HTR-8/SVneo (cell line): ENCODE results near the gene TBL1X.

Experiments used
- DNase-seq: peaks from one replicate; pipeline ENCODE4 v3.0.0; 2011; ENCODE audit warnings: low spot score, mixed read lengths; ENCODE audit not compliant: insufficient read length
- FAIRE-seq: peaks from 2 replicates; lab custom pipeline; 2011; peaks lifted over from hg19 to GRCh38; lab: Jason Lieb, UNC

TBL1X gene

DNA sequence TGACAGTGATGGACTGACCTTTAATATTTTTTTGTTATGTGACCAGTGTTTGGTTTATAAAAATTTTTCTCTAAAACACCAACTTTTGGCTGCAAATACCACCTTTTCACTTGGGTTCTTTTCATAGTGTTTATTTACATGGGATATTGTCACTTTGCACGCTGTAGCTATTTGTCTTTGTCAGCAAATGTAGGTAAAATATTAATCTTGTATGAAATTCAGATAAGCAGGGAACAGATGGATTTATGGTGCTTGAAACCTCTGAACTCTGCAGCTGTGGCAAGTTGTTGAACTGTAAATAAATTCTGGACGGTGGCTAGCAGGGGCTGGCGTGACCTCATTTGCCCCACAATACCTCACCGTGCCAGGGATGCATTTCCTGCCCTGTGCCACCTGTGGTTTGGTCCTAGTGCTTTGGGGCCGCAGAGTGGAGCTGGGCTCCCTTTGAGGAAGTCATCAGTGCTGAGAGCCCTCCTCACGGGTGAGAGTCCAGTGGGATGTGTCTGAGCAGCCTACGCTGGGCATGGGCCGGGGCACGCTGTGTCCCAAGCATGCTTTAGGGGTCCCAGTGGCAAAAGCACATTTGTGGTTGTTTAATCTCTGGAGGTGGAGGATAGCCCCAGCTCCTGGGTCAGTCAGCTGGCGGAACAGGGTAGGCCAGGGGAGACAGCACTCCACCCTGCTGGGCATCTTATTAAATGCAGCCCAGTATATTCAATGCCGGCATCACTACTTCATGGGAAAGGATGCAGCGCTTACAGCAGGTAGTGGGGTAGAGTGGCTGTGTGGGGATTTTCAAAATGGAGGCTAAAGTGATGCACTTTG is 108.6 kb downstream of the TBL1X start:
- DNase-seq (no peak), FAIRE-seq (no peak)

DNA sequence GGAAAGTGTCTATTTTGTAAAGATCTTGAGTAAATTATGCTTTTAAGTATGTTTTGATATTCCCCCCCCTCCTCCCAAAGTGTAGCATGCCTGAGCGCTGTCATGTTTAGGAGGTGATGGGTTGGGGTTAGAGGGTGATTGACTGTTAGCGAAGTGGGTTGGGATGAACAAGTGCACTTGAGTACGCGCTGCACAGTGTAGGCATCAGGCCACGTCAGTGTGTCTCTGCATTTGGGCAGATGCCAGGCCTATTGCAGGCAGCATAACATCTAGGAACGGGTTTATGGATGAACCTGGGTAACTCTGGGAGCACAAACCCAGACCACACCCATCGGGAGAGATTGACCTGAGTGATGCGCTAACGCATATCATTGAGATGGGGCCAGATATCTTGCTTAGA is 111.2 kb downstream of the TBL1X start:
- DNase-seq (no peak), FAIRE-seq (no peak)

DNA sequence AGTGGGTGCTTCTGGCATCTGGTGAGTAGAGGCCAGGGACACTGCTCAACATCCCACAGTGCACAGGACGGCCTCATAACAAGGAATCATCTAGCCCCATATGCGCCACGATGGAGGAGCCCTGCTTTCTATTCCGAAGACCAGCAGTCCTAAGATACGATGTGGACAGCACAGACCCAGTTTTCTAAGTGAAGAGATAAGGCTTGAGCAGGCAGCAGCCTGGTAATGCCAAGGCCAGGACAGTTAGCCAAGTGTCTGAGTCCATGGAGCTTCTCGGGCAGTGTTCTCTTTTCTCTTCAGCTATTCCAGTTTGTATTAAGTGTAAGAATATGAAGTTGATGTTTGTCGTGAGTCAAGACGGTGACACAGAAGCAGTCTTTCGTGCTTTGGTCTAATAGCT is 112.7 kb downstream of the TBL1X start:
- DNase-seq (no peak), FAIRE-seq (no peak)

DNA sequence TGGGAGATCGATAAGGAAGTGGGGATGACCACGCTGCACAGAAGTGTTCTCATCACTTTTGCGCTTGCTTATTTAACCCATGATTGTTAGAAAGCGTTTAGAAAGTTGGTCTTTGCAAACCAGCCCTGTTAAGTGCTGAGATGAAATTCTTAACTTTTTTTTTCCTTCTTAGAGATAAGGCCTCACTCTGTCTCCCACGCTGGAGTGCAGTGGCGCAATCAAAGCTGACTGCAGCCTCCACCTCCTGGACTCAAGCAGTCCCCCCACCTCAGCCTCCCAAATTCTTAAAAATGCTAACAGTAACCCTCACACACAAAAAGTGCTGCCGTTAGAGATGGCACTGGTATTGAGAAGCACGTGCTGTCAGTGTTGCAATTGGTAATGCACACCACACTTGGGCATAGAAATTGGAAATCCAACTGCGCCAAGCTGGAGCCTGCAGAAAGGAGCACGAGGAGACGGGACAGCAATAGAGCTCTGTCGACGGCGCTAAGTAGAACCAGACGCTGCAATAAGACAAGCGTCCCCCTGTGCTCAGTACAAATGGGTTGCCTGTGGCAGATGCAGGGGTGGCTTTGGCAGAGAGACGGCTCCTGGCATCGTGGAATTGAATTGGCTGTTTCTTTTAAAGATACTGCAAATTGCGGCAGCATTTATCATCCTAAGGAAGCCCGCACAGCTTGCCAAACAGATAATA is 113.4 kb downstream of the TBL1X start:
- no peak for DNase-seq
- no peak for FAIRE-seq

DNA sequence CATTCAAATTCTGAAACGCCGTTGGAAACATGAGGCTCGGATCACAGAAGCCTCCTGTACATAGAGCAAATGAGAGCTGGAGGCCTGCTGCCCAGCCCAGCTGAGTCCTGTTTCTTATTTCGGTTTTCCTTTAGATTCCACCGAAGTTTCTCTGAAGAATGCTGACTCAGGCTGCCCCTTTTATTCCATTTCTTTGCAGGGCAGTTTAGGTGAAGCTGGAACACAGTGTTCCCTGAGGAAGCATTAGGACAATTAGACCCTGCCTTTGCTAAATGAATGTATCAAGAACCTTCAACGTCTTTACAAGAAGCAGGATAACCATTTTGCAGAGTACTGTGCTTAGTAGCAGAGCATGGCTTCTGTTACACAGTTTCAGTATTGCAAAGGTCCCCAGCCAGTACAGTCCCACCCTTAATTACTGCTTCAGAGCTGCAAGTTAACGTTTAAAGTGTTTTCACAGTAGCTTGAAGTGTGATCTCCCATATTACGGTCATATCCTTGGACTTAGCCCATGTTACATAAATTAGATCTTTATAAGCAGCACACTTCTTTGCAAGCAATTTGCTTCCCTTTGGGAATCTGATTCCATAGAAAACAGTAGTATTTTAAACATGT is 117.0 kb downstream of the TBL1X start:
- DNase-seq: no peak
- no peak for FAIRE-seq

DNA sequence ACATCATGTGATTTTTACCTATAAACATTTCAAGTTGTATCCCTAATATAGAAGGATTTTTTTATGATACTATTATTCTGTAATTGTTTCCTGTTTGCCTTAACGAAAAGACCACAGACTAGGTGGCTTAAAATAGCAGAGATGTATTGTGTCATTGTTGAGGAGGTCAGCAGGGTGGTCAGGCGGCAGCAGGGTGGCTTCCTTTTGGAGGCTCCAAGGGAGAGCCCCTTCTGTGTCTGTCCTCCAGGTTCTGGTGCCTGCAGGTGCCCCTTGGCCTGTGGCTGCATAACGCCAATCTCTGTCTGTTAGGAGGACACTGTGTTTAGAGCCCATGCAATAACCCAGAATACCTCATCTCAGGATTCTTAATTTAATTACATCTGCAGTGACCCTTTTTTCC is 118.1 kb downstream of the TBL1X start:
- DNase-seq (no peak), FAIRE-seq (no peak)

DNA sequence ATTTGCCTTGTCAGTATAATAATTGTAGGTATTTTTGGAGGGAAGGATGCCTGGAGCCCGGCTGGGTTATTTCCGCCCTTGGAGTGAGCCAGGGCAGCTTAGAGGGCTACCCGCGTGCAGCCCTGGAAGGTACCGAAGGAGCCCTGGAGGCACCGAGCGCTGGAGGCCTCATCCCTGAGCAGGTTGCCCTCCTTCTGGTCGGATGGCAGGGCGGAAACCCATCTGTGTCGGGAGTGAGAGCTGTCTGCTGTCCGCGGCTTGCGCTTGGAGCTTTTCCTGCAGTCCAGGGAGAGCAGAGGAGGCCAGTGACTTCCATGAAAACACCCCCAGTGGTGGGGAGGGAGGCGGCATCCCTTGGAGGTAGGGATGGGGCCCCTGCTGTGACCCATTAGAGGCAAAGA is 122.1 kb downstream of the TBL1X start:
- no peak for FAIRE-seq
- DNase-seq: no peak

DNA sequence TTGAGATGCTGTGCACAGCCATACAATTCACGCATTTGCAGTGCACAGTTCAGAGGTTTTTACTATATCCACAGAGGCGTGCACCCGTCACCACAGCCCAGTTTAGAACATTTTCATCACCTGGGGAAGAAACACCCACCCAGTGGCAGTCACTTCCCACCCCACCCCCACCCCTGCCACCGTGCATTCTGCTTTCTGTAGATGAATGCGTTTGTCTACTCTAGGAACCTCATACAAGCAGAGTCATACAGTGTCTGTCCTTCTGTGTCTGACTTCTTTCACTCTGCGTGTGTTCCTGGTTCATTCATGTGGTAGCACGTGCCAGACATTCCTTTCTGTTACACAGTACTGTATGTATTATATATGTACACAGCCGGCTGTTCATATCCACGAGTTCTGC is 122.8 kb downstream of the TBL1X start:
- FAIRE-seq (no peak), DNase-seq (no peak)

DNA sequence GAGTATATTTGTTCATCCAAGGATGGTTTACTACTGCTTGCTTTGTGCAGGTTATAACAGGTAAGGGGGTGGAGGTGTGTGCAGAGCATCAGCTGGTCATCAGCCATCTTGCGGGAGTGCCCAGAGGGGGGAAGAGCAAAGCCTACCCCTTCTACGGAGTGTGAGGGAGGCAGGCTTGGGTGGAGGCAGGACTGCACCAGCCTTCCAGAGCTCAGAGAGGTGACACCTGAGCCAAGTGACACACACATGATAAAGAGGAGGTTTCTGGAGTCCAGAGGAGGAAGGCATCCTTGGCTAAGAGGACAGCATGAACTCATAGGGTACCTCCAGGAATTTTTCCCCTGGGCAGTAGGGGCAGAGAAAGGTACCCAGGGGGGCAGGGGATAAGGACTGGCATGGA is 126.6 kb downstream of the TBL1X start:
- DNase-seq (no peak), FAIRE-seq (no peak)

DNA sequence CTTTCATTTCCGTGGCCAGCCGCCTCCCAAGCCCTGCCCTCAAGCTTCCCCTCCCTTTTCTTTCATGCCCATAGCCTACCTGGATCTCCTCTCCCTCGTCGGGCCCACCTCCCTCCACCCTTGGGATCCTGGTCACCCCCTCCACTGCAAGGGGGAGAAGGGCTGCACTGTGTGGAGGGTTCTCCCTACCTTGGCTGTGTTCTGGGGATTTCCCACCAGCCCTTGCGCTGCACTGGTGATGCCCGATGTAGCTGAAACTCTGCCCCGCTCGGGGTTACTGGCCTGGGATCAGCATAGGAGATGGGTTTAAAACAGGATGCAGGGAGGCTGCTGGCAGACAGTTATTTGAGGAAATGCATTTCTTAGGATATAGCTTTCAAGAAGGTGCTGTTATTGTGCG is 128.9 kb downstream of the TBL1X start:
- no peak for DNase-seq
- no peak for FAIRE-seq

DNA sequence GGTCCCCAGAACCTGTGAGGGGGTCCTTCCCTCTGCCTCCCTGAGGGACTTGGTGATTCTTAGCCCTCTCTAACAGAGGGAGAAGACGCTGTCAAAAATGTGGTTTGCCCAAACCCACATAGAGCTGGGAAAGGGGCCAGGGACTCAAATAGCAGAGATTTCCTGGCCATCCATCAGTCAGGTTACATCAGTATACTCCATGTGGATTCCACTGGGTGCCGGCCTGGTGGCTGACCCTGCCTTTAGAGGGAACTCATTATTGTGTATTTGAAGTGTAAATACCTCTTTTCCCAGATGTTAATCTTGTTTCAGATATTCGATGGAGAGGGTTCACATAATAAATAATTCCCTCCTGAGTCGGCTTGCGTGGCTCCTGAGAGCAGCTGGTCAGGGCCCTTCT is 130.3 kb downstream of the TBL1X start:
- FAIRE-seq: no peak
- no peak for DNase-seq

DNA sequence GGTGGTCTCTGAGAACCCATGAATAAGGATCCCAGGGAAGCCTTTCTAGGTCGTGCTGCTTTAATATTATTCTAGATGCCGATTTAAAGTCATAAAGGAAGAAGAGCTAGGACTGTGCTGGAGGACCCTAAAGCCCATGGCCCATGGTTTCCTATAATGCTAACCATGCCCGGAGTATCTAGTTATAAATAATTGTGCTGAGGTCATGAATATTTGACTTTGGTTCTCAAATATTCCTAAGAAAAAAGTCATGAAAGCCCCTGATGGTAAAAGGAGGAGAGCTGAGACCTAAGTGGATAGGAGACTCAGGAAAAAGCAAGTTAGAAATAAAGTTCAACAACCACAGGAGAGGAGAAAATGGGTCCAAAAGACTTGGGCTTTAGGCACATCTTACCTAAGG is 132.0 kb downstream of the TBL1X start:
- FAIRE-seq (no peak), DNase-seq (no peak)

DNA sequence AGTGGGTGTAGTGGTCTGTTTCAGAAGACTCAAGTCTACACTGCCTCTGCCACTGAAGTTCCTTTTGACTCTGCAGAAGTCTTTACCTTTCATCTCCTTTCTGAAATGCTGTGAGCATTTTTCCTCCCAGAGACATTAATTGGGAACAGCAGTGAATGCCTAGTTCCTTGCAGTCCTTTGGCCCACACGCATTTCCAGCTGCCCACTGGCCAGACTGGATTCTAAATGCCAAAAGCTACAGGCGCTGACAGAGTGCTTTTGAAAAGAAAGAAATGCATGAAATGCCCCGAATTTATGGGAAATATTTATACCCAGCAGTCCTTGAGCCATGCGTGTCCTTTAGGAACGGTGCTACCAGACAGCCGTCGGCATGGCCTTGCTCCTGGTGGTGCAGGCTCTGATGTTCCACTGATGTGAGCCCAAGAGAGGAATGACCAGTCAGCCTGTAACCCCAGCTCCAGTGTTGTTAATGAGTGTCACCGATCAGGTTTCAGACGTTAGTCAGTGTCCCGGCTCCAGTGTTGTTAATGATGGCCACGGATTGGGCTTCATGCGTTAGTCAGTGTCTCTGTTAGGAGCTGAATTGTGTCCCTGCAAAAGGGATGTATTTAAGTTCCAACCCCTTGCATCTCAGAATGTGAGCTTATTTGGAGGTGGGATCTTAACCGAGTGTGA is 132.6 kb downstream of the TBL1X start:
- FAIRE-seq: no peak
- DNase-seq: no peak

DNA sequence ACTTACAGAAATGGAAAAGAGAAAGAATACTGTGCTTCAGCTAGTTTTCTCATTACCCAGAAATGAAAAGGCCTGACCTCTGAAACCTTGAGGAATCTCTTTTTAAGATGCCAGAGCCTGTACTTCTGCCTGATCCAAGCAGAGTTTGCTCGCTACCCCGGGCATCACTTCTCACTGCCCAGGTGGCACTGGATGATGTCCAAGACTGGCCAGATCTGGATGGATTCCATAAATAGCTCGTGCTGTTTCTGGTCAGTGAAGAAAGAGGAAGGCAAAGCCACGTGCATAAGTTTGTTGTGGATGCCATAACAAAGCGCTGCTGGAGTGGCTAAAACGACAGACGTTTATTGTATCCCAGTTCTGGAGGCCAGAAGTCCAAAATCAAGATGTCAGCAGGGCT is 133.5 kb downstream of the TBL1X start:
- DNase-seq: no peak
- no peak for FAIRE-seq

DNA sequence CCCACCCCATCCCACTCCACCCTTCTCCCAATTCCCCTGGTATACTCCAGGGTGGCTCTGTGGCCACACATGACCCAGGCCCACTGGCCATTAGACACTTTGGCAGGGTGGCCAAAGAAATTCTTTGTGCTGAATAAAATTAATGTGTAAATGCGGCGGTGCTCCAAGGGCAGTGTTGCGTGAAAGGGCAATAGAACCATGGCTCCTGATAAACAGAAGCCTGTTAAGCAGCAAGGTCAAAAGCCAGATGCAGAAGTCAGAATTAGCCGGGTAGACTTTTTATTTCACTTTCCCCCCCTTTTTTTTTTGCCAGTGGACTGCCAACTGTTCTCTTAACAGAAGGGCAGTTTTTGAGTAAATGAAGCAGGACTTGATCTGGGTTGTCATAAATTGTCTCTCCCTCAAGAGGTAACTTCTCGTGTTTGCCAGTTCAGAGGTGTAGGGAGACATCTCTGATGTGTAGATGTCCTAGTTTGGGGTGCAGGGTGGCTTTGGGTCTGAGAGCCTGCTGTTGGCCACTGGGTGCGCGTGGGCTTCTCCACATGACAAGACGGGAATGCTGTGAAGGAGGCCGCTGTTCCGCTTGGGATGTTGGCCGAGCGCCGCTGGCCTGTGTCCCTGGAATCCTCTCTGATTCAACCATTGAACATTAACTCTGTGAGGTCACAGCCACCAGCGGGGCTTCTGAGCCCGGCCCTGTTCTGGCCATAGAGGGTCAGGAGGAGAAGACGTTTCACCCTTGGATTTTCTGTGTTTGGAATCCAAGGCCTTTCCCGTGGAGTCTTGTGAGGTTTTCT is 139.5 kb downstream of the TBL1X start:
- no peak for FAIRE-seq
- no peak for DNase-seq

DNA sequence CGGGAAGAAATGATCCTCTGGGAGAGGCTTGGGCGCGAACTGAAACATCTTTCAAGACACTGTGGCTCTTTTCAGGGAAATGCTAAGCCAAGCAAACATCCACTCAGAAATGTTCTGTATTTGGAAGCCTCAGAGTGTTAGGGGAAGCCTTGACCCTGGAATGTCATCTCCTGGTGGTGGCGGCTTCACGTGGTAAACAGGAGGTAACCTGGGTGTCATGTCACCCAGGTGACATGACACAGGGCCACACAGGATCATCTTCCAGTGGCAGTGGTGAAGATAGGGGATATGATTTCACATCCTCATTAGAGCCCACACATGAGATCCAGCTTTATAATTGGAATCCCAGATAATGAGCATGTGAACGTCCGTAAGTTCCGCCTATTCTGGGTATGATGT is 140.0 kb downstream of the TBL1X start:
- DNase-seq (no peak), FAIRE-seq (no peak)

DNA sequence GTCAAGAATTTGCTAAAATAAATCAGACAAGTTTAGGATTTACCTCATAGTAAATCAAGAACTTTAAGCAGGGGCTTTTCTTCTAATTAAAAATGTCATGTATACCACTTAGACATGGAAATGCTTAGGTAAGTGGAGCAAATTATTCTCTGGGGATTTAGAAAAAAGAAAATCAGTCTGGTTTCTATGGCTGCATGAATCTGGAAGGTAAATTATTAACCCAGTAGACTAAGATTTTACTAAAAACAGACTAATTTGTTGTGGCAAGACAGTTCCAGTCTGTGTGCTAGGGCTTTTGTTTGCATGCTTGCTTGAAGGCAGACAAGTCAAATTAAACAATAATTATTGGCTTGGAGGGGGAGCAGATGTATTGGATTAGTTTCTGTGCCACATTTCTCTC is 140.6 kb downstream of the TBL1X start:
- no peak for FAIRE-seq
- DNase-seq: no peak

DNA sequence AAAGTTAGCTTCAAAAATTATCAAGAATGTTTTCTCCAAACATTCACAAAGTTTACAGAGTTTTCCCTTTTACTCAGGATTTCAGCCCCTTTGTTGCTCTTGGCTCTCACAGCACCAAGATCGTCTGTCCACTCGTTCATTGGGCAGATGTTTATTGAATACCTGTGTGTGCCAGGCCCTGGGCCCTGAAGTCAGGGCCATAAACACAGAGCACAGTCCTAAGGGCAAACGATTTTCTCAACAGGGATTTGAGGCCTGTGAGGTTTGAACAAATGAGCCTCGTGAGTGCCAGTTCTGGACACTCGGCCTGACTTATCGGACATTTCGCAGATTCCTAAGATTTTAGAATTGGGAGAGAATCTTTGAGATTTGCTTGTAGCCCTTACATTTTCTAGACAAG is 142.1 kb downstream of the TBL1X start:
- FAIRE-seq (no peak), DNase-seq (no peak)

DNA sequence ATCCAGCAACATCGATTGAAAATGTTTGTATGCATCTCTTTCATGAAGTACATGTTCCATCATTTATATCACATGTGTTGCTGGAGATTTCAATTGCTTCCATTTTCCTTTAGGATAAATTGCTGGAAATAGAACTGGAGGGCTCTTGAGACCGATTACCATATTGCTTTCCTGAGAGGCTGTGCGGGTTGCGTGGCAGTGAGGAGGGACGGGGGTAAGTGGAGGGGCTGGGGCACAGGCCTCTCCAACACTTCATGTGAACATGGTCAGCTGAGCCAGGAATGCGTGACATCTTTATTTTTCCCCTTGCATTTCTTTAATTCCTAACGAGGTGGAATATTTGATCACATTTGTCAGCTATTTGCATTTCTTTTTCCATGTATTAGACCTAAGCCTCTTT is 144.6 kb downstream of the TBL1X start:
- no peak for DNase-seq
- no peak for FAIRE-seq

DNA sequence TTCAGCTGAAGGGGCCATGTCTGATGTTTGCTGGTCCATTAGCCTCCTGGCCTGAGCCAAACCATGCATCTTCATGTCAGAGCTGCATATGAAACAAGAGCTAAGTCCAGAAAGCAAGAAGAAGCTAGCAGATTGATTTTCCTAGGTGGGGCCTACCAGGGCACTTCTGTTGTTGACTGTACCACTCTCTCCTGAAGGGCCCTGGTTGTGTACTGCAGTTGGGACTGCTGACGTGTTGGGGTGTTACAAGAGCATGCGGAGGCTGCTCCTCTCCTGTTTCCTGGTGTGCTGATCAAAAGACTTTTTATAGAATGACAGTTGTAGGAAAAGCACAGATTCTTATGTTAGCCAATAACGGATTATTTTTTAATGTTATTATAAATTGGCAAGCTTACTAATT is 145.1 kb downstream of the TBL1X start:
- no peak for DNase-seq
- no peak for FAIRE-seq
